Smooth muscle cell (in vitro differentiated cells): ENCODE measurements around the gene HERPUD1. TPM values are rescaled to one million over a fixed set of nuclear protein-coding genes. Genes with fewer than 3 reads are reported as not detected.

Experiments
- DNase-seq: peaks from one replicate; lab custom pipeline; 2025; ENCODE audit not compliant: unreplicated experiment; lab: John Stamatoyannopoulos, UW
- H2AFZ ChIP-seq: fragments of 200-600 bp; sonication (generic); 2 replicates; pipeline ENCODE4 v1.6.0; 2016; ENCODE audit warnings: antibody characterized with exemption, low read depth, mild to moderate bottlenecking
- H3F3A ChIP-seq: fragments of 200-600 bp; sonication (generic); 2 replicates; pipeline ENCODE4 v1.6.0; 2017; ENCODE audit warnings: antibody characterized with exemption, low read depth
- H3K27ac ChIP-seq: fragments of 200-600 bp; sonication (generic); 2 replicates; pipeline ENCODE4 v1.5.1; 2016; ENCODE audit warnings: low read depth, mild to moderate bottlenecking
- H3K27me3 ChIP-seq: fragments of 200-600 bp; sonication (generic); 2 replicates; pipeline ENCODE4 v1.6.1; 2016; ENCODE audit warnings: low read depth, mild to moderate bottlenecking
- H3K36me3 ChIP-seq: fragments of 200-600 bp; sonication (generic); 2 replicates; pipeline ENCODE4 v1.5.1; 2016; ENCODE audit warnings: low read depth
- H3K4me1 ChIP-seq: fragments of 200-600 bp; sonication (generic); 2 replicates; pipeline ENCODE4 v1.5.1; 2016; ENCODE audit warnings: low read depth
- H3K4me2 ChIP-seq: fragments of 200-600 bp; sonication (generic); 2 replicates; pipeline ENCODE4 v1.6.0; 2016; ENCODE audit warnings: mild to moderate bottlenecking
- H3K4me3 ChIP-seq: fragments of 200-600 bp; sonication (generic); 2 replicates; pipeline ENCODE4 v1.5.1; 2016; ENCODE audit warnings: mild to moderate bottlenecking
- H3K79me2 ChIP-seq: fragments of 200-600 bp; sonication (generic); 2 replicates; pipeline ENCODE4 v1.6.0; 2016; ENCODE audit warnings: low read depth, mild to moderate bottlenecking
- H3K9ac ChIP-seq: fragments of 200-600 bp; sonication (generic); 2 replicates; pipeline ENCODE4 v1.6.0; 2016; ENCODE audit warnings: low read depth
- H3K9me3 ChIP-seq: fragments of 200-600 bp; sonication (generic); replicated peaks from 2 replicates; pipeline ENCODE4 v1.5.1; 2016; ENCODE audit warnings: low read depth
- H4K20me1 ChIP-seq: fragments of 200-600 bp; sonication (generic); 2 replicates; pipeline ENCODE4 v1.6.0; 2016; ENCODE audit warnings: low read depth
- CTCF ChIP-seq: fragments of 200-600 bp; sonication (generic); IDR thresholded peaks from 2 replicates; pipeline ENCODE4 v1.5.1; 2017; ENCODE audit warnings: borderline replicate concordance, mild to moderate bottlenecking, antibody characterized with exemption; ENCODE audit not compliant: insufficient read depth, poor library complexity, severe bottlenecking
- WGBS: methylation state at CpG from one replicate; pipeline ENCODE4 v1.1.7; 2016; ENCODE audit warnings: low lambda C conversion rate; 5-methylcytosine and 5-hydroxymethylcytosine counted together
- polyA plus RNA-seq: library from polyadenylated mRNA; unstranded; fragments of >200 nt; fragmentation: Nextera tagmentation; extraction: Ambion mirVana; gene quantifications from 2 replicates; pipeline ENCODE4 v1.2.1, GENCODE V29; 2016
- total RNA-seq: library from RNA; depleted of rRNA; stranded (reverse); fragments of >200 nt; gene quantifications from 2 replicates; pipeline ENCODE4 v1.2.3, GENCODE V29; 2014

HERPUD1 gene
- total and polyA plus RNA-seq, 2 experiments from 2014 or later = 253 to 291 TPM

GRCh38 chr16:56941092-56941491 is 9.2 kb downstream of the HERPUD1 start:
- H3K4me2 ChIP-seq = no peak overlapping the region
- H3K27ac ChIP-seq = no peak overlapping the region
- no peak overlapping the region for H2AFZ ChIP-seq
- no peak overlapping the region for H3K9ac ChIP-seq
- WGBS = 100% methylated on average over 2 of the region's 2 CpGs
- H3F3A ChIP-seq = peaks cover 55% of the 10 kb centered on the region
- no peak for TF ChIP-seq CTCF
- peaks cover 44% of the 10 kb centered on the region for H3K36me3 ChIP-seq
- no peaks in the 10 kb centered on the region for H3K9me3 ChIP-seq
- no peak overlapping the region for H3K4me3 ChIP-seq
- H3K79me2 ChIP-seq = peaks cover 22% of the 10 kb centered on the region
- no peak for DNase-seq
- H3K4me1 ChIP-seq = no peaks in the 10 kb centered on the region
- H4K20me1 ChIP-seq = peaks cover 79% of the 10 kb centered on the region
- H3K27me3 ChIP-seq = no peaks in the 10 kb centered on the region

GRCh38 chr16:56941856-56942331 is 10.0 kb downstream of the HERPUD1 start:
- Histone ChIP-seq H2AFZ (no peak overlapping the region), H3K4me3 (no peak overlapping the region), H3K4me2 (no peak overlapping the region), H3K27me3 (no peaks in the 10 kb centered on the region), H3F3A (peaks cover 53% of the 10 kb centered on the region), H3K4me1 (no peaks in the 10 kb centered on the region), H3K79me2 (peaks cover 14% of the 10 kb centered on the region), H3K9me3 (no peaks in the 10 kb centered on the region), H3K36me3 (peaks cover 37% of the 10 kb centered on the region), H3K27ac (no peak overlapping the region), H3K9ac (no peak overlapping the region), H4K20me1 (peaks cover 71% of the 10 kb centered on the region)
- DNase-seq = no peak
- WGBS = 85% methylated on average over 9 of the region's 9 CpGs
- no peak for TF ChIP-seq CTCF

GRCh38 chr16:56943761-56944375 is 11.9 kb downstream of the HERPUD1 start:
- peaks cover 25% of the 10 kb centered on the region for H3K36me3 ChIP-seq
- H3K9ac ChIP-seq = no peak overlapping the region
- 89% methylated on average over 6 of the region's 6 CpGs for WGBS
- H3K4me1 ChIP-seq = no peaks in the 10 kb centered on the region
- no peak overlapping the region for H3K4me3 ChIP-seq
- peaks cover 52% of the 10 kb centered on the region for H4K20me1 ChIP-seq
- H2AFZ ChIP-seq = no peak overlapping the region
- H3K4me2 ChIP-seq = no peak overlapping the region
- H3K79me2 ChIP-seq = peaks cover 5% of the 10 kb centered on the region
- H3K9me3 ChIP-seq = no peaks in the 10 kb centered on the region
- no peak for DNase-seq
- H3F3A ChIP-seq = peaks cover 49% of the 10 kb centered on the region
- H3K27ac ChIP-seq = peak overlapping the region; percentile 40
- H3K27me3 ChIP-seq = no peaks in the 10 kb centered on the region
- TF ChIP-seq CTCF = no peak
